NCI-H446 treated with DMSO at 0.1 percent for 48 hours (cell line): ENCODE measurements around the gene KIAA1217.

Experiments used
- DNase-seq: peaks from one replicate; lab custom pipeline; 2025; lab: John Stamatoyannopoulos, UW

The KIAA1217 gene

DNA sequence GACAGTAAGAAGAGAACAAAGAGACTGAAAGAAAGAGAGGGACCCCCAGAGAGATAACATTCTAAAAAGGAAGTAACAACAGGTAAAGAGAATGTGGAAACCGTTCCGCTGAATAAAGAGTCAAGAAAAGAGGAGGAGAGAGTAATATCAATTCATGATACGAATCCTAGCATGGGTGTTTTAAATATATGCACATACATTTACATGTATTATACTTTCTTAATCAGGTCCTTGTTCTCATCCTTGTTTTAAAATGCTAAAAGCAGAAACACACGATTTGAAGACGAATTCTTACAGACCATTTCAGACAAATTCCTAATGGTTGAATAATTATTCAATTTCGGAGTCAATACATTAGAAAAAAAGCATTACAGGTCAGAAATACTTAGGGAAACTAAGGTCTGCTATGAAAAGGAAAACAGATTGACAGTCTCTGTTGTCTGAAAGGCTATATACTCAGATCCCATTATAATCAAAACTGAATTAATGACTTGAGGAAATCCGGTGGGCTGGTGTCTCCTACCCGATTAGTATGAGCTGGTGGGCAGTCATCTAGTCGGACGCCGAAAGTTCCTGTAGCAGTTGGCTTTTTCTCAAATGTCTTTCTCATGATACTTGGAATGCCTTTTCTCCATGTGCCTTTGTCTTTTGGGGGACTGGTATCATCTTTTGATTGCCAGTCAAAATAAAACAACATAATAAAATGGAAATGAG, 387.4 kb downstream of the KIAA1217 start:
- DNase-seq, result no peak

DNA sequence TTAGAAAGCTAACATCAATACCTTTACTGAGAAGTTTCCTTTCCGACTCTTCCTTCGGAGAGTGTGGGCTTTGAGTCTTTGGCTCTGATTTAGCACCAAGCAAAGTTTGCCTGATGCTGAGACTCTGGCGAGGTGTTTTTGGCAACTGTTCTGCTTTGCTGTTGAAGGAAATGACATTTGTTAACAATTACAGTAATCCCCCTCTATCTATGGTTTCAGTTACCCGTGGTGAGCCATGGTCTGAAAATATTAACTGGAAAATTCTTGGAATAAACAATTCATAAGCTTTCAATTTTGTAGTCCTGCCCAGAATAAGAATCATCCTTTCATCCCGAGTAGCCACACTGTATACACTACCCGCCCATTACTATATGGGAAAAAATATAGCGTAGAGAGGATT, 388.5 kb downstream of the KIAA1217 start:
- DNase-seq, result no peak
